ENCODE data around the gene DCD. TPM values are rescaled to one million over a fixed set of nuclear protein-coding genes. Genes with fewer than 3 reads are reported as not detected.

Gene DCD
- total RNA-seq, 4 donors from 2014 or later, result not detected

DNA sequence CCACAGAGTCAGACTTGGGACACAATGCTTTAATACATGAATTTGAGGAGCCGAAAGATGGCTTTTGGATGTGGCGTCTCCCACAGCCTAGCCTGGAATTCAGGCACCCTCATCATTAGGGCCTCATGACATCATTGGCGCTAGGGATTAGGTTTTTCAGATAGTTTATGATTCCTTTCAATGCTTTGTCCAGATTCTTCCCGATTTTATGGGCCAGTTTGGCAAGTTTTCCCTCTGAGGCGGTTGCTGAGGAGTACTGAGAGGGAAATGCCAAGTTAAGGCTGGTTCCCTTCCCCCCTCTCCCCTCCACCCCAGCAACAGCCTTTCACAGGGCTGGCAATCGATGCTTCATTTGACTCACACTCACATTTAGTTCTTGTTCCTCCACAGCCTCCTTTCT is 40.0 kb downstream of the DCD start:
- ATAC-seq (ENCODE audit: low FRiP score), result no peak
- DNase-seq (ENCODE audit: low spot score), result no peak

DNA sequence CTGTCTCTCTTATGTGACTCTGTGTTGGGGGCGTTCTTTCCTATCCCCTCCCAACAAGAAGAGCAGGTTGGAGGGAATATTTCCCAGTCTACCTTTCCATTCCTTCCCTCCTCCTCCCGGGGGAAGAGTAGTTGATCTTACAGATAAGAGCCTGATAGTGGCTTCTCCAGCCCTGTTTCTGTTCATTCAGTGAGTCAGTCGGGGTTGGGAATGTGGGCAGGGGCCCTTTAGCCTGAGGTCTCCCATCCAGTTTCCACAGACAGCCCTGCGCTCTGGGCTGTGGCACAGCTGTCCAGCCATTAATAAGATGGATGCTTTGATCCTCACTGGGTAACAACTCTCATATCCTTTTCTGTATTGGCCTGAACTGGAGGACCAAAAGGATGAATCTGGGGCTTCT is 41.6 kb downstream of the DCD start:
- DNase-seq (ENCODE audit: low spot score), result no peak
- TF ChIP-seq CTCF (IDR thresholded peaks at IDR 0.05), result no peak

More for the DNA sequence above, 40.0 kb downstream of the DCD start:
- TF ChIP-seq CTCF (IDR thresholded peaks at IDR 0.05), result no peak

GRCh38 chr12:54605138-54605970 is 42.8 kb downstream of the DCD start:
- no peak for TF ChIP-seq CTCF (IDR thresholded peaks at IDR 0.05)
- no peak for ATAC-seq (ENCODE audit: low FRiP score)
- no peak for DNase-seq (ENCODE audit: low spot score)

More for the DNA sequence above, 41.6 kb downstream of the DCD start:
- ATAC-seq (ENCODE audit: low FRiP score), result no peak

- no peak for ATAC-seq (ENCODE audit: low FRiP score)
- TF ChIP-seq CTCF (IDR thresholded peaks at IDR 0.05), result no peak
- DNase-seq (ENCODE audit: low spot score), result no peak
Measured at GRCh38 chr12:54604436-54604835, 43.7 kb downstream of the DCD start.

GRCh38 chr12:54603872-54604271 is 44.3 kb downstream of the DCD start:
- TF ChIP-seq CTCF (IDR thresholded peaks at IDR 0.05), result no peak
- DNase-seq (ENCODE audit: low spot score), result no peak
- ATAC-seq (ENCODE audit: low FRiP score), result no peak

DNA sequence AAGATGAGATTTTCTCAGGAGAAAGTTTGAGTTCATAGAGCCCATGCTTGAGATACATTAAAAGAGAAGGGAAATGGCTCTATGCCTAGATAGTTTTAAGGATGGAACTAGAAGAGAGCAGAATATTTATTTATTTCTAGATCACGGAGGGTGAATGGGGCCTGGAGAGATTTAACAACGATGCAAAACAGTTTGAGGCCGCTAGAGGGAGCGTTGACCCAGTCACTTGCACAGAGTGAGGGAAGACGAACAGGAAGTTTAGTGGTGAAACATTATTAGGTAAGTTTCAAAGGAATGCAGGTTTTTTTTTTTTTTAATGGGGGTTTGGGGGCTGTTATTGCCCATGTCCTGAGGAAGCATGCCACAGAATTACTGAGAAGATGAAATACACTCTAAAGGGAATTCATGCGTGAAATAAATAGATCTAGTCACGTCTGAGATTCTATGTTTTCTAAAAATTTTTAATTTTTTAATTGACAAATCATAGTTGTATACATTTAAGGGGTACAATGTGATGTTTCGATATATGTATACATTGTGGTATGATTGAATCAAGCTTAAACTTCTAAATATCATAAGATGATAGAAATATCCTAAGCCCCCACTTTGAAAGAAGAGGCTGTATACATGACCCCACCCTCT is 44.9 kb downstream of the DCD start:
- DNase-seq (ENCODE audit: low spot score) (no peak), ATAC-seq (ENCODE audit: low FRiP score) (peak; percentile 86)
- TF ChIP-seq CTCF (IDR thresholded peaks at IDR 0.05), result no peak

DNA sequence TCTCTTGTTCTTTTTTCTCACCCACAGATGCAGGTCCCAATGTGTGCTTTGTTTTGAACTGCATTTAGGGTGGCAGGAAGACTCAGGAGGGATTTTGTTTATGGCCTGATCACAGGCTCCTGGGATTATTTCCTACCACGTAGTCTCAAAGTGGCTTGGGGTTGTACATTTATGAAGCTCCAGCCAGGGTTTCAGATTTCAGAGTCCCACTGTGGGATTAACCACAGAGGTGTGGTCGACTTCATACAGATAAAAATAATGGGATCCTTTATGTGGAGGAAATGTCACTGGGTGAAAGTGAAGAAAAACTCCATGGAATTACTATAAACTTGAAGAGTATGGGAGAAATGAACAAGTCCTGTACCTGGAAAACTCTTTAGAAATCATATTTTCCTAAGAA is 45.5 kb downstream of the DCD start:
- no peak for DNase-seq (ENCODE audit: low spot score)
- no peak for TF ChIP-seq CTCF (IDR thresholded peaks at IDR 0.05)
- ATAC-seq (ENCODE audit: low FRiP score), result no peak

Data from omental fat pad (tissue), 4 donors.